ENCODE results near the gene LEFTY1.
"Not testable (repeated sequence)": the region's sequence is repeated elsewhere in the genome, so short reads cannot be mapped to it uniquely, and the experiment has no call there.

LEFTY1 gene

DNA sequence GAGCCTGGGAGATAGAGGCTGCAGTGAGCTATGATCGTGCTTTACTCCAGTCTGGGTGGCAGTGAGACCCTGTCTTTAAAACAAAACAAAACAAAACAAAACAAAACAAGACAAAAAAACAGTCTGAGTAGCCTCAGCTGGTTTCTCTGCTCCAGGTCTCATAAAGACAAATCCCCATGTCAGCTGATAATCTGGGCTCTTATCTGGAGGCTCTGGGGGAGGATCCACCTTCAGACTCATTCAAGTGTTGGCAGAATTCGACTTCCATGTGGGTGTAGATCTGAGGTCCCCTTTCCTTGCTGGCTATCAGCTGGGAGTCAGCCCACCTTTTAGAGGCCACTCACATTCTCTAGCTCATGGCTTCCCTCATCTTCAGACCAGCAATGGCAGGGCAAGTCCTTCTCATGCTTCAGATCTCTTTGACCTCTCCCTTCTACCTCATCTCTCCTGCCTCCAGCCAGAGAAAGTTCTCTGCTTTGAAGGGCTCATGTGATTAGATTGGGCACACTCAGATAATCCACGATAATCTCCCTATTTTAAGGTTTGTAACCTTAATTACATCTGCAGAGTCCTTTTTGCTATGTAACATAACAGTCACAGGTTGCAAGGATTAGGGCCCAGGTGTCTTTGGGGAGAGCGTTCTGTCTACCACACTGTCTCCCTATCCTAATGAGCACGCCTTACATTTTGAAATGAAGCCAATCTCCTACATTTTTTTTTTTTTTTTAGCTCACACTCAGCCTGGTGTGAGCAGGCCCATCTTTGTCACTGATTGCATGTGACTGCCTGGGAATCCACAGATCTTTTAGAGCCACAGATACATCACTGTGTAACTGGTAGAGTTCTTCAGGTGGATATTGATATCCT is 42.6 kb upstream of the LEFTY1 start:
- H3K4me3 ChIP-seq (ENCODE audit: low read depth, low read length): no peak overlapping the region
- TF ChIP-seq CTCF (IDR thresholded peaks at IDR 0.05; ENCODE audit: low read depth, low read length): no peak

GRCh38 chr1:225930566-225930965 is 41.6 kb upstream of the LEFTY1 start:
- no peak overlapping the region for H3K4me3 ChIP-seq (ENCODE audit: low read depth, low read length)
- TF ChIP-seq CTCF (IDR thresholded peaks at IDR 0.05; ENCODE audit: low read depth, low read length): no peak

DNA sequence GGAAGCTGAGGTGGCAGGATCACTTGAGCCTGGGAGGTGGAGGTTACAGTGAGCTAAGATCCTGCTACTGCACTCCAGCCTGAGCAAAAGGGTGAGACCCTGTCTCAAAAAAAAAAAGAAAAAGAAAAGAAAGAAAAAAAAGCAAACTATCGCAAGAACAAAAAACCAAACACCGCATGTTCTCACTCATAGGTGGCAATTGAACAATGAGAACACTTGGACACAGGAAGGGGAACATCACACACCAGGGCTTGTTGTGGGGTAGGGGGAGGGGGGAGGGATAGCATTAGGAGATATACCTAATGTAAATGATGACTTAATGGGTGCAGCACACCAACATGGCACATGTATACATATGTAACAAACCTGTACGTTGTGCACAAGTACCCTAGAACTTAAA is 40.5 kb upstream of the LEFTY1 start:
- H3K4me3 ChIP-seq (ENCODE audit: low read depth, low read length): not testable (repeated sequence)

DNA sequence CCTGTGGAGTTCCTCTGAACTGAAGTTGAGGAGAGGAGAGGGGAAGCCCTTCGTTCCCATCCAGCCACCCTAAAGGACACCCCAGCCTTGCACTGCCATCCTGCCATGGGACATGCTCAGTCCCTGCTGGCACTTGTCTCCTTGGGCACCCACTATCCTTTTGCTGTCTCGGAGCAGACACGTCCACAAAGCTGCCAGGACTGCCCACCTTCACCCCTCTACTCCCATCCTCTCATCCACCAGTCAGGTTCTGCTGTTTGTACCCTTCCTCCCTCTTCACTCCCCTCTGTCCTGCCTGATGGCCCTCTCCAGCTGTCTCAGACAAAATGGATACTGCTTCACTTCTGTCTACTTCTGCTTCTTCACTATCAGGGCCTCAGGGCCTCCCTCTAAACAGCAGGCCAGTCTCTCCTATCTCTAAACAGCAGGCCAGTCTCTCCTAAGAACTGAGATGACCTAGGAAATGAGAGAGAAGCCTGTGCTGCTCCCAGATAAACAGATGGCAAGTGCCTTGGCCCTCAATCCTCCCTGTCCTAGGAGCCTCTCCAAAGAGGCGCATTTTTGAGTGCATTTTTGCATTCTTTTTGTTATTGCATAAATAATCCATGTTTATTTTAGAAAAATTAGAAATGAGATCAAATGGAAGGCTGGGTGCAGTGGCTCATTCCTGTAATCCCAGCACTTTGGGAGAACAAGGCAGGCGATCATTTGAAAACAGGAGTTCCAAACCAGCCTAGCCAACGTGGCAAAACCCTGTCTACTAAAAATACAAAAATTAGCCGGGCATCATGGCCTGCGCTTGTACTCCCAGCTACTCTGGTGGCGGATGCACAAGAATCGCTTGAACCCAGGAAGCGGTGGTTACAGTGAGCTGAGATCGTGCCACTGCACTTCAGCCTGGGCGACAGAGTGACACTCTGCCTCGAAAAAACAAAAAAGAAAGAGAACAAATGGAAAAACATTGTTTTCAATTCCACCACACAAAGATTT is 39.5 kb upstream of the LEFTY1 start:
- TF ChIP-seq CTCF (IDR thresholded peaks at IDR 0.05; ENCODE audit: low read depth, low read length): no peak
- H3K4me3 ChIP-seq (ENCODE audit: low read depth, low read length): no peak overlapping the region

- no peak for TF ChIP-seq CTCF (IDR thresholded peaks at IDR 0.05; ENCODE audit: low read depth, low read length)
- H3K4me3 ChIP-seq (ENCODE audit: low read depth, low read length): no peak overlapping the region
Observed at GRCh38 chr1:225926551-225927113, 37.7 kb upstream of the LEFTY1 start.

DNA sequence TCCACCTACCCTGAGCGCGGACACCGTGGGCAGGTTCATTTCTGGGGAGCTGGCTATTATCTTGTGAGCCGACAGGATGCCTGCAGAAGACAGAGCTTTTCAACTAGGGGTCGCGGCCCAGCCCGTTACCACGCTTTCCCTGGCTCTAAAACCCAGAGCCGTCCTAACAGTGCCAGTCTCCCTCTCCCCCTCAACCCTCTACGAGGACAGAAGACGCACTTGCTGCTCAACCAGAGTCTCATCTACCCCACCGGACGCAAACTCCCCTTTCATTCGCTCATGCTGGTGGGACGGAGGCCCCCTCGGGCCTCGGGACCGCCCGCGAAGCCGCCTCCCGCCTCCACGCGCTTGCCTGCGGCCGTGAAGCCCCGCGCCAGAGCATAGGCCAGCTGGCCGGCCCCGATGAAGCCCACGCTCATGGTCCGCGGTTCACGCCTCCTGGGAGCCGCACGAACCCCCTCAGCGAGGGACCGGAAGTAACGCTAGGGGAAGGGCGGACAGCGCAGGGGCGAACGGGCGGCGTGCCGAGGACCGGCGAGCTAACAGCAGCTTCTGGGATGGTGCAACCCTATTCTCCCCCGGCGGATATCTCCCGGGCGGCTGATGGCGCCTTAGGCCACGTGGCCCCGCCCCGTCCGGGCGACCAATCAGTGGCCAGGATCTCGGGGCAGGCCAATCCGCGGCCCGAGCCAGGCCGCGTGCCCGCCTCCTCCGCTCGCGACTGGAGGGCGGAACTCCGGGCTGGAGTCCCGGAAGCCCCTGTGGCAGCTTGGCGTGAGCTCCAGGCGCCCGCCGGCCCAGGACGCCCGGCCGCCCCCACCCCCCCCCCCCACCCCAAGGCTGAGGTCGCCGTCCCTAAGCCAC is 35.0 kb upstream of the LEFTY1 start, which contains the start of gene PYCR2:
TSS of gene PYCR2 (minus strand) at position 559 of the 864 bp plus-strand sequence. CDS start at position 419, 140 bp downstream.
- no peak for TF ChIP-seq CTCF (IDR thresholded peaks at IDR 0.05; ENCODE audit: low read depth, low read length)
- H3K4me3 ChIP-seq (ENCODE audit: low read depth, low read length): peak within 1 kb of the TSS; percentile 92

DNA sequence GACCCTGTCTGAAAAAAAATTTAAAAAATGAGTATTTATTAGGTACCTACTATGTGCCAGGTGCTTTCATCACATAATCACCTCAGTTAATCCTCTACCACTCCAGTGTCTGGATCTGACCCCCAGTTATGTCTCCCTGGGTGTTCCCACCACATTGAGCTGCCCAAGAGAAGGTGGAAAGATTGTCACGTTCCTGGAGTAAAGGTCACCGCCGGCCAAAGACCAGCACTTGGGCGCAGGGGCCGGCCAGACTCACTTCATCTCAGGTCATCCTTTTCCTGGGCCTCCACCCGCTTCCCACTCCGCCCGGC is 34.4 kb upstream of the LEFTY1 start:
- H3K4me3 ChIP-seq (ENCODE audit: low read depth, low read length): peak overlapping the region; percentile 92
- no peak for TF ChIP-seq CTCF (IDR thresholded peaks at IDR 0.05; ENCODE audit: low read depth, low read length)

Measured in WI38 (cell line).